ENCODE results near the gene HAUS1. TPM values are rescaled to one million over a fixed set of nuclear protein-coding genes. Genes with fewer than 3 reads are reported as not detected.

Gene HAUS1
- total and polyA plus RNA-seq, 4 donors, result 4.5 to 17.9 (median 6.5) TPM

GRCh38 chr18:46055838-46056230 lies 48.4 kb upstream of the HAUS1 start:
- WGBS, result 83% methylated on average over 4 of the region's 4 CpGs
- Histone ChIP-seq H3K4me1 (ENCODE audit: control insufficient read depth in 4 of 4, insufficient read depth in 4 of 4, low read length in 3 of 4) (peaks cover 4 to 30% (median 14%) of the 10 kb centered on the region in 4 donors), H3K27ac (ENCODE audit: low read depth in 1 of 2, low read length in 2 of 2) (no peak overlapping the region)

GRCh38 chr18:46060359-46060841 lies 43.8 kb upstream of the HAUS1 start:
- no peak overlapping the region for H3K27ac ChIP-seq (ENCODE audit: low read depth in 1 of 2, low read length in 2 of 2)
- TF ChIP-seq RXRA (IDR thresholded peaks at IDR 0.05) (no peak), SP1 (IDR thresholded peaks at IDR 0.05) (no peak), HNF4G (IDR thresholded peaks at IDR 0.05) (no peak), CTCF (IDR thresholded peaks at IDR 0.05; ENCODE audit: low read depth, low read length, missing input control) (no peak), EGR1 (IDR thresholded peaks at IDR 0.05; ENCODE audit: low read depth in 2 of 2) (no peak), TAF1 (conservative IDR thresholded peaks at IDR 0.05) (no peak)
- TF ChIP-seq, protein P1, sequence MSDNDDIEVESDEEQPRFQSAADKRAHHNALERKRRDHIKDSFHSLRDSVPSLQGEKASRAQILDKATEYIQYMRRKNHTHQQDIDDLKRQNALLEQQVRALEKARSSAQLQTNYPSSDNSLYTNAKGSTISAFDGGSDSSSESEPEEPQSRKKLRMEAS (IDR thresholded peaks at IDR 0.05), result no peak
- TF ChIP-seq, protein P2, sequence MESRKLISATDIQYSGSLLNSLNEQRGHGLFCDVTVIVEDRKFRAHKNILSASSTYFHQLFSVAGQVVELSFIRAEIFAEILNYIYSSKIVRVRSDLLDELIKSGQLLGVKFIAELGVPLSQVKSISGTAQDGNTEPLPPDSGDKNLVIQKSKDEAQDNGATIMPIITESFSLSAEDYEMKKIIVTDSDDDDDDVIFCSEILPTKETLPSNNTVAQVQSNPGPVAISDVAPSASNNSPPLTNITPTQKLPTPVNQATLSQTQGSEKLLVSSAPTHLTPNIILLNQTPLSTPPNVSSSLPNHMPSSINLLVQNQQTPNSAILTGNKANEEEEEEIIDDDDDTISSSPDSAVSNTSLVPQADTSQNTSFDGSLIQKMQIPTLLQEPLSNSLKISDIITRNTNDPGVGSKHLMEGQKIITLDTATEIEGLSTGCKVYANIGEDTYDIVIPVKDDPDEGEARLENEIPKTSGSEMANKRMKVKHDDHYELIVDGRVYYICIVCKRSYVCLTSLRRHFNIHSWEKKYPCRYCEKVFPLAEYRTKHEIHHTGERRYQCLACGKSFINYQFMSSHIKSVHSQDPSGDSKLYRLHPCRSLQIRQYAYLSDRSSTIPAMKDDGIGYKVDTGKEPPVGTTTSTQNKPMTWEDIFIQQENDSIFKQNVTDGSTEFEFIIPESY (IDR thresholded peaks at IDR 0.05), result no peak
- H3K9ac ChIP-seq (ENCODE audit: low read depth in 1 of 2, low read length in 2 of 2), result no peak overlapping the region
- no peaks in the 10 kb centered on the region for H3K36me3 ChIP-seq (ENCODE audit: control insufficient read depth in 4 of 4, insufficient read depth in 3 of 4, low read depth in 1 of 4, low read length in 3 of 4)
- no peaks in the 10 kb centered on the region for H3K9me3 ChIP-seq (ENCODE audit: control insufficient read depth in 4 of 4, low read length in 3 of 4)
- DNase-seq (ENCODE audit: low spot score), result no peak
- no peaks in the 10 kb centered on the region for H3K27me3 ChIP-seq (ENCODE audit: control insufficient read depth in 4 of 4, insufficient read depth in 4 of 4, low read length in 3 of 4)
- H3K4me3 ChIP-seq (ENCODE audit: low read depth in 1 of 3, low read length in 3 of 3), result no peak overlapping the region
- peaks cover 0 to 5% (median 1%) of the 10 kb centered on the region in 4 donors for H3K4me1 ChIP-seq (ENCODE audit: control insufficient read depth in 4 of 4, insufficient read depth in 4 of 4, low read length in 3 of 4)
- WGBS, result 88% methylated on average over 3 of the region's 3 CpGs

More at GRCh38 chr18:46055838-46056230, 48.4 kb upstream of the HAUS1 start:
- no peak overlapping the region for H3K9ac ChIP-seq (ENCODE audit: low read depth in 1 of 2, low read length in 2 of 2)
- no peak overlapping the region for H3K4me3 ChIP-seq (ENCODE audit: low read depth in 1 of 3, low read length in 3 of 3)
- H3K36me3 ChIP-seq (ENCODE audit: control insufficient read depth in 4 of 4, insufficient read depth in 3 of 4, low read depth in 1 of 4, low read length in 3 of 4), result no peaks in the 10 kb centered on the region
- H3K9me3 ChIP-seq (ENCODE audit: control insufficient read depth in 4 of 4, low read length in 3 of 4), result no peaks in the 10 kb centered on the region
- no peaks in the 10 kb centered on the region for H3K27me3 ChIP-seq (ENCODE audit: control insufficient read depth in 4 of 4, insufficient read depth in 4 of 4, low read length in 3 of 4)
- no peak for DNase-seq (ENCODE audit: low spot score)
- TF ChIP-seq CTCF (IDR thresholded peaks at IDR 0.05; ENCODE audit: low read depth, low read length, missing input control), result no peak
- TF ChIP-seq REST (IDR thresholded peaks at IDR 0.05), result no peak
- no peak for TF ChIP-seq FOXA2 (IDR thresholded peaks at IDR 0.05)
- TF ChIP-seq YY1 (IDR thresholded peaks at IDR 0.05), result no peak
- TF ChIP-seq TAF1 (conservative IDR thresholded peaks at IDR 0.05), result no peak
- no peak for TF ChIP-seq GABPA (IDR thresholded peaks at IDR 0.05 in 1 of 2, conservative IDR thresholded peaks at IDR 0.05 in 1 of 2)
